Fibroblast of lung (primary cell): ENCODE measurements around the gene OR7C1. TPM values are rescaled to one million over a fixed set of nuclear protein-coding genes. Genes with fewer than 3 reads are reported as not detected.

ENCODE experiments used
- DNase-seq, 2 donors: peaks; one replicate each; pipeline versions ENCODE4 v3.0.0 to v3.0.0-alpha.2; 2010; ENCODE audit warnings: low read depth in 2 of 2
- H2AFZ ChIP-seq: 2 replicates; pipeline ENCODE4 v1.5.1; 2012; ENCODE audit warnings: low read length, control low read depth, inconsistent platforms
- H3K27ac ChIP-seq: 2 replicates; pipeline ENCODE4 v1.5.1; 2011; ENCODE audit warnings: low read length, control low read depth; ENCODE audit not compliant: insufficient read depth
- H3K27me3 ChIP-seq: 2 replicates; pipeline ENCODE4 v1.5.1; 2011; ENCODE audit warnings: mild to moderate bottlenecking, low read length; ENCODE audit not compliant: control insufficient read depth, insufficient read depth
- H3K36me3 ChIP-seq: 2 replicates; pipeline ENCODE4 v1.5.1; 2011; ENCODE audit warnings: low read length; ENCODE audit not compliant: control insufficient read depth, insufficient read depth
- H3K4me1 ChIP-seq: 2 replicates; pipeline ENCODE4 v1.5.1; 2011; ENCODE audit warnings: low read length; ENCODE audit not compliant: control insufficient read depth, insufficient read depth; ENCODE audit errors: extremely low read depth
- H3K4me2 ChIP-seq: 2 replicates; pipeline ENCODE4 v1.5.1; 2011; ENCODE audit warnings: low read length, control low read depth; ENCODE audit not compliant: insufficient read depth; ENCODE audit errors: extremely low read depth
- H3K4me3 ChIP-seq, 4 experiments: fragments of 200-600 bp in 1 of 4; sonication (generic) in 1 of 4; replicated peaks in 1 of 4; 2 replicates each; pipeline ENCODE4 v1.5.1; 2011 to 2016; ENCODE audit warnings: low read length in 4 of 4, low read depth in 3 of 4, mild to moderate bottlenecking in 3 of 4, control low read depth in 2 of 4, inconsistent platforms in 1 of 4, mixed read lengths in 1 of 4; ENCODE audit not compliant: insufficient read depth in 1 of 4; ENCODE audit errors: control extremely low read depth in 1 of 4
- H3K79me2 ChIP-seq: 2 replicates; pipeline ENCODE4 v1.5.1; 2012; ENCODE audit warnings: mild to moderate bottlenecking, low read length, inconsistent platforms; ENCODE audit not compliant: control insufficient read depth, insufficient read depth
- H3K9ac ChIP-seq: 2 replicates; pipeline ENCODE4 v1.5.1; 2011; ENCODE audit warnings: mild to moderate bottlenecking, low read length, control low read depth; ENCODE audit not compliant: insufficient read depth
- H3K9me3 ChIP-seq: 2 replicates; pipeline ENCODE4 v1.5.1; 2012; ENCODE audit warnings: low read depth, low read length; ENCODE audit not compliant: control insufficient read depth, insufficient read depth
- H4K20me1 ChIP-seq: 2 replicates; pipeline ENCODE4 v1.5.1; 2011; ENCODE audit warnings: low read length; ENCODE audit not compliant: control insufficient read depth, insufficient read depth; ENCODE audit errors: extremely low read depth
- CTCF ChIP-seq, 2 donors: IDR thresholded peaks in 1 of 2; conservative IDR thresholded peaks in 1 of 2; 1 replicate in 1 of 2; 2 replicates in 1 of 2; pipeline ENCODE4 v1.5.1; 2011 to 2012; ENCODE audit warnings: low read length in 2 of 2, control low read depth in 1 of 2, inconsistent platforms in 1 of 2, low read depth in 1 of 2, mild to moderate bottlenecking in 1 of 2
- EZH2 ChIP-seq: IDR thresholded peaks from 2 replicates; pipeline ENCODE4 v1.5.1; 2012; ENCODE audit warnings: low read length, control low read depth, mild to moderate bottlenecking; ENCODE audit errors: missing control alignments
- polyA plus RNA-seq, 2 donors: library from polyadenylated mRNA; depleted of rRNA in 1 of 2; stranded (reverse) in 1 of 2; unstranded in 1 of 2; fragments of >200 nt; gene quantifications; 2 replicates each; pipeline ENCODE4 v1.2.1, GENCODE V29; 2011 to 2012; ENCODE audit warnings: missing spikeins in 1 of 2
- total RNA-seq: library from RNA; depleted of rRNA; stranded (reverse); fragments of >200 nt; gene quantifications from 2 replicates; pipeline ENCODE4 v1.2.1, GENCODE V29; 2014

OR7C1 gene
- total and polyA plus RNA-seq, 2 donors (not counting 1 experiment from before 2014, with no cell fraction given), result not detected

- no peak for DNase-seq
These were observed 9.0 kb downstream of the OR7C1 start for GRCh38 chr19:14826006-14826405.

GRCh38 chr19:14821937-14822336 lies 13.0 kb downstream of the OR7C1 start:
- H2AFZ ChIP-seq, result no peak overlapping the region
- H3K4me1 ChIP-seq, result no peaks in the 10 kb centered on the region
- H3K27me3 ChIP-seq, result no peaks in the 10 kb centered on the region
- H3K79me2 ChIP-seq, result no peaks in the 10 kb centered on the region
- no peak for TF ChIP-seq EZH2
- TF ChIP-seq CTCF (conservative IDR thresholded peaks at IDR 0.05 in 1 of 2, IDR thresholded peaks at IDR 0.05 in 1 of 2; ENCODE audit: low read depth in 1 of 2, low read length in 2 of 2), result no peak
- H3K9me3 ChIP-seq, result no peaks in the 10 kb centered on the region
- H3K4me3 ChIP-seq, result no peak overlapping the region
- no peaks in the 10 kb centered on the region for H4K20me1 ChIP-seq
- no peak for DNase-seq
- H3K27ac ChIP-seq, result no peak overlapping the region
- H3K36me3 ChIP-seq, result no peaks in the 10 kb centered on the region
- no peak overlapping the region for H3K9ac ChIP-seq
- H3K4me2 ChIP-seq, result no peak overlapping the region

More at GRCh38 chr19:14826006-14826405, 9.0 kb downstream of the OR7C1 start:
- no peak overlapping the region for H3K4me3 ChIP-seq
- no peaks in the 10 kb centered on the region for H3K36me3 ChIP-seq
- no peaks in the 10 kb centered on the region for H3K27me3 ChIP-seq
- no peaks in the 10 kb centered on the region for H3K79me2 ChIP-seq
- no peak for TF ChIP-seq EZH2
- TF ChIP-seq CTCF (conservative IDR thresholded peaks at IDR 0.05 in 1 of 2, IDR thresholded peaks at IDR 0.05 in 1 of 2; ENCODE audit: low read depth in 1 of 2, low read length in 2 of 2), result no peak
- no peak overlapping the region for H3K27ac ChIP-seq
- no peak overlapping the region for H2AFZ ChIP-seq
- H4K20me1 ChIP-seq, result no peaks in the 10 kb centered on the region
- H3K9ac ChIP-seq, result no peak overlapping the region
- H3K4me2 ChIP-seq, result no peak overlapping the region
- H3K9me3 ChIP-seq, result no peaks in the 10 kb centered on the region
- no peaks in the 10 kb centered on the region for H3K4me1 ChIP-seq

- Histone ChIP-seq H4K20me1 (no peaks in the 10 kb centered on the region), H3K79me2 (no peaks in the 10 kb centered on the region), H3K27ac (no peak overlapping the region), H3K4me1 (no peaks in the 10 kb centered on the region), H3K9ac (no peak overlapping the region), H3K4me3 (no peak overlapping the region), H3K36me3 (no peaks in the 10 kb centered on the region), H3K27me3 (no peaks in the 10 kb centered on the region), H3K4me2 (no peak overlapping the region), H3K9me3 (no peaks in the 10 kb centered on the region), H2AFZ (no peak overlapping the region)
- TF ChIP-seq EZH2 (no peak), CTCF (conservative IDR thresholded peaks at IDR 0.05 in 1 of 2, IDR thresholded peaks at IDR 0.05 in 1 of 2; ENCODE audit: low read depth in 1 of 2, low read length in 2 of 2) (no peak)
- DNase-seq, result no peak
These were observed 16.4 kb downstream of the OR7C1 start for GRCh38 chr19:14818588-14818987.
